NCI-H146 treated with DMSO at 0.1 percent for 48 hours (cell line): ENCODE data around the gene CATSPER3.

Experiments
- DNase-seq: peaks from one replicate; lab custom pipeline; 2025; ENCODE audit not compliant: unreplicated experiment; lab: John Stamatoyannopoulos, UW

The CATSPER3 gene

DNA sequence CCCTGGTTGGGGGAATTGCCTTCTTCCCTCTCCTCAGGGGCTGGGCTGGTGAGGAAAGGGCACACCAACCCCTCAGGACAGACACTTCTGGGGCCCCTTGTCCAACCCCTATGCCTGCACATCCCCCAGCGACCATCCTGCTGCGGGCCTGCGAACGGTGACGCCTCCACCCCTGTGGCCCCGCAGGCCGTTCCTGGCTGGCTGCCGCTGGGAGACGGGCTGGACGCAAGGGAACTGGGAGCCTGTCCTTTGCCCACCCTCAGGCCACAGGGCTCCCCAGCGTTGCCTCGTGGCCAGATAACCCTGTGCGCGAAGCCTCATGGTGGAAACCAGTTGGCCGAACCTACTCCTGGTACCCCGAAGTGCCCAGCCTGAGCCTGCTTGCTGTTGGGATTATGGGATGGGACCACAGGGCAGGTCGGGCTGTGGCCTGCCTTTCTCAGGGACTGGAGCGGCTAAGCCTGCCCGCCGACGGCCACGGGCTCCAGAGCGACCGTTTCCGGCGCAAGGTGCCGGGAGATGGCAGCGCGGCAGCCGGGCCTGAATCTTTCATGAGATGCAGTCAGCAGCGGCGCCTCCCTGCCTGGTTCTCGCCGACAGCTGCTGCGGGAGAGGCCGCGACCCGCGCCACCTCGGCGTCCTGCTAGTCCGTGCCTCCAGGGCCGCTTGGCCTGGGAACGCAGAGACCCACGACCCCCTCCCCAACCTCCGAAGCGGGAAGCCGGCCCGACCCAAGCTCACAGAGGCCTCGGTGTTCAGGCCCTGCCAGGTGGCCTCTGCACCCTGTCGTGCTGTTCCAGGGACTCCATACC, 72.8 kb downstream of the CATSPER3 start:
- no peak for DNase-seq

DNA sequence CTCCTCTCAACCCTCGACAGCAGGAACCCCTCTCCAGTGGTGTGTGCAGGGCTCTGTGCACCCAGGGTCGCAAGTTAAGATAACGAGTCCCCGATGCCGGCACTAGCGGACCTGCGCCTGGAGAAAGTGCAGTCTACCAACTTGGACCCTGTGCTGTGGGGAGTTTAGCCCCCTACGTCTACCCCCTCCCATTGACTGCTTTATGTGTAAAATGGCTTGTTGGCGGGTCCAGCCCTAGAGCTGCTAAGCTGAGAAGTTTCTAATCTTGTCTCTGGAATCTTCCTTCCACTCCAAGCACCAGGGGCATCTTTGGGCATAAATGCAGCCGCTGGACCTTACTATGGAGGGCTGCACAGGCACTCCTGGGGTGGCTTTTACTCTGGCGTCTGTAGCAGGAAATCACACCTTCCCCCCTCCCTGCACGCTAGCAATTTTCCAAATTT, 73.5 kb downstream of the CATSPER3 start:
- no peak for DNase-seq

DNA sequence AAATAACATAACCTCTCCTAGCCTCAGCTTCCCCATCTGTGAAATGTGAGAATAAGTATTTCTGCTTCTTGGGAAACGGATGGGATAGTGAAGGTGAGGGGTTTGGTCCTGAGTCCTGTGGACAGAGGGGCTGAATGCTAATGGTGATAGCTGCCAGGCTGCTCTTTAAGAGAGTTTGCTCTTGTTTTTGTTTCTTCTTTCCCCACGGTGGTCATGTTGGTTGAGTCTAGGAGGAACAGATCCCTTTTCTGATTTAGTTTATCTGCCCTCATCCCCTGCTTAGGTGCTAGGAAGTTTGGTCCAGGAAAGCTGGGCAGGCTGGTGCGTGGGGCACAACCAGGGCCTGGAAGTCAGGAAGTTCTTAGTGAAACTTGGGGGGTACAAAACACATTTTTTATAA, 74.0 kb downstream of the CATSPER3 start:
- no peak for DNase-seq

DNA sequence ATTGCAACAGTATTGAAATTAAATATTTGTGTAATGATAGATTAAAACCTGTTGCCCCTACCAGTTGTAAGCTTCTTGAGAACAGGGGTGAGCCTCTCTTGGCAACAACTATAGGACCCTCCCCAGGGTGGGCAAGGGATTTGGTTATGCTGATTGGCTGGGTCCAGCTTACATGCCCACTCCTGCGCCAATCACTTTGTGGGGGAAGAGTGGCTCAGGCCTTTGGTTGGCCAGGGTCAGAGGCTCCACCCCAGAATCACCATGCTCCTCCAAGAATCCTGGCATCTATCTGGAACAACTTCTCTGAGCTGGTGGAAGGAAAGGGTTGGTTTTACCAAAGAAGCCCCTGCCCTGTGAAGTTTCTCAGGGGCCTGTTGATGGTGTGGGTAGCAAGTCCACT, 74.9 kb downstream of the CATSPER3 start:
- no peak for DNase-seq

DNA sequence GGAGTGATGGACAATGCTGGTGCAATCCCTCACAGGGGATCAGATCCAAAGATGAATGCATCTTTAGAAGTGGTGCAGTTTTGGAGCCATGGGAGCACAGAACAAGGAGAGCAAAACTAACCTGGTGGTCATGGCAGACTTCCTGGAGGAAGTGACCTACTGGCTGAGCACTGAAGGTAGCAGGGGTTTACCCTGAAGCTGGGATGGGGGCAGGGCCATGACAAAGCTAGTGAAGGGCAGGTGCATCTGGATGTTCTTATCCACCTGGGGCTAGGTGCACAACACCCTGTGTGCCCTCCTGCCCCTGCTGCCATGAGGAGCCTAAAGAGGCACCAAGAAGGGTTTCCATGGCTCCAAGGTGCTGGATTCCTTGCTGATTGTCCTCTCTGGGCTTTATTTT, 77.8 kb downstream of the CATSPER3 start:
- no peak for DNase-seq

DNA sequence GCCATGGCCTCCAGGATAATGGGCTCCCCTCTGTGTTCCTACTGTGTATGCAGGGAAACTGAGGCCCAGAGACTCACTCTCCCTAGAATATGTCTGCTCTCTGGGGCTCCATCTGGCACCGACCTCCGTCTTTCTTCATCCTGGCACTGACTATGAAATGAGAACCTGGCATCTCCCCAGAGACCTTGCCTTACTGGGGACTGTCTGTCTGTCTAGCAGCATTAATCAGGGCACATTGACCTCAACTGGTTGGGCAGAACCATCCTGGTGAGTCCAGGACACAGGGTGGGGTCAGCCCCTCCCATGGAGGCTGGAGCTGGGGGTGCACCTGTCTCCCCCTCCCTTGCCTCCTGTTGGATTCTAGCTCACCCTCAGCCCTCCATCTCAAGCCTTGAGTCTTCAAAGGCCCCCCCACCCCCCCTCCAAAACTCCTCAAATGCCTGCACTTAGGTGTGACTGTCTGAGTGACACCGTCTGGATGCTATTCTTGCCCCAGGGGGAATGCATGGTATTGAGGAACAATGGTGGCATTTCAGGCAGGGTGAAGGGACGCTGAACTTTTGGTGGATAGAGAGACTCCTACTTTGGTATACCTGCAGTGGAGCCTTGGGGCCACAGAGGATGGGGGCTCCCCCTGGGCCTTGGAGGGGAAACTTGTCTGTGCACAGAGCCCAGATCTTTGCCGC, 79.1 kb downstream of the CATSPER3 start:
- no peak for DNase-seq

DNA sequence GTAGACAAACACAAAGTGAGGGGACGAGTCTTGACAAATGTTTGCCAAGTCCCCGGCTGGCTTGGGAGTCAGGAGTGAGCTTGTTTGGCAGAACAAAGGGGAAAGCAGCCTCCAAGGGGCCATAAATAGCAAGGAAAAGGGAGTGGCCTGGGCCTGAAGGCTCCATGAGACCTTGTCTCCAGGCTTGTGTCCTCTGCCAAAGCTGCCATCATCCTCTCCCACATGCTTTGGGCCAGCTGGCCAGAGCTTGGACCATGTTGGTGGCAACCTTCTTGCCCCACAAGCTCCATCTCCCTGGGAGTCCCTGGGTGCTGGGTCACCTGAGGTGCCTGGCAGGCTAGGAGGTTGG, 79.6 kb downstream of the CATSPER3 start:
- DNase-seq, result no peak

DNA sequence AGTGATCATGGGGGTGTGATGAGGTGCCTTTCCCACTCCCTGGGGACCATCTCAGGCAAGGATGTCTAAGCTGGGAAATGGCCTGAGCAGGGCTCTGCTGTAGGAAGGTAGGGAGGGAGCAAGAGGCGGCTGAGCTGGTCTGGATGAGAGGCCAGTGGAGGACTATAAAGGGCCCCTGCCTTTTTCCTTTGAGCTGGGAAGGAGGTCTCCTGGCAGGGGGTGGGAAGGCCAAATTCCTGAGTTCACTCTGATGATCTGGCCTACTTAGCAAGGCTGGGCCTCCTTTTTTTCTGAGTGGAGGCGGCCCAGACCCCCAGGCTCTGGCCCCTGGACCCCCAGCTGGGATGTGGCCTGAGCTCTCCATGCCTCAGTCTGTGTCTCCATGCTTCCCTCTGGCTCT, 80.6 kb downstream of the CATSPER3 start:
- no peak for DNase-seq

DNA sequence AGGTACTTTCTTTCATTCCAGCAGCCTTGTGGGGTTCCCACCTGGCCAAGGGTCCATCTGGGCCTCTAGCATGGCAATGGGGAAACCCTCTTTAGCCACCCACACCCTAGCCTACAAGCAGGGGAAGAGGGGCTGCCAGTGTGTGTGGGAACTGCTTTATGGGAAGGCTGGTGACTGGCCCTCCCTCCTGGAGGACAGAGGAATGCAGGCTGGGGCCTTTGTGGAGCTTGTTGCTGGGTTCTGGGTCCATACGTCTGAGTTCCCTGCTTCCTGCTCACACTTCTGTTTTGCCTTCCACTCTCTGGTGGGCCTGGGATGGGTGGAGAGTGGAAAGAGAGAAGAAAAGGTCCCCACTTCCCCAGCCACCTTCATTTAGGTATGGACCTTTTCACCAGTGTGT, 81.2 kb downstream of the CATSPER3 start:
- DNase-seq, result no peak

DNA sequence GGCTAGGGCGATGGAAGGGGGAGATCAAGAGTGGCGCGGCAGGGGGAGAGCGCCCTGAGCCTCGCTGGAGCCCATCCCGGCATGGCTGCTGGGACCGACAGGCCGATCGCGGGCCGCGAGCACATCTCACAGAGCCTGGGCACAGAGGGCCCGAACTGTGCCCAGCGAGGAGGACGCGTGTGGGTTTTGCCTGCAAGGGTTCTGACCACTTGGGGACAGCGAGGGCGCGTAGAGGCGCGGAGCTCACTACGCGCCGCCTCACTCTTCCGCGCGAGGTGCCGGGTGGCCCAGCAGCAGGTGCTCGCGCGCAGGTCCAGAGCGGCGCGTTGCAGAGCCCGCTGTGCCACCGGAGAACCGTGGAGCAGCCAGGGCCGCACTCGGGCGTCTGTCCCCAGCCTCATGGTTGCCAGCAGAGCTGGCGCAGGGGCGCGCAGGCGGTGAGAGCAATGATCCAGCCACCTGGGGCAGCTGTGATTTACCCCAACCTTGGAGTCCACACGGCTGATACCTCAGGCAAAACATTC, 82.6 kb downstream of the CATSPER3 start:
- no peak for DNase-seq

DNA sequence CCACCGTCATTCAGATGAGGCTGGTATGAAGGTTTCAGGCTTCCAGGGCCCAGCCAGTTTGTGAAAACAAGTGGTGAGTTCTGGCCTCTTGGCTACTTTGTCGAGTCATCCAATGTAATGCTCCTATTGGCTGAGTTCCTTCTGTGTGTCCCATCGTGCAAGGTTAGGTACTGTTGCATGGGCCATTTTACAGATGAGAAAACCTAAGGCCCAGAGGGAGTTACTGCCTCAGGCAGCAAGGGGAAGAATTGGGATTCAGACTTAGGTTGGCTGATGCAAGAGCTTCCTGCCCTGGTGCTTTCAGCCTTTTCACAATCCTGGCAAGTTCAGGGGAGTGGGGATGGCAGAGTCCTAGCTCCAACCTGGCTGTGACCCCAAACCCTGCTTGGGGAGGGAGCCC, 83.7 kb downstream of the CATSPER3 start:
- no peak for DNase-seq

DNA sequence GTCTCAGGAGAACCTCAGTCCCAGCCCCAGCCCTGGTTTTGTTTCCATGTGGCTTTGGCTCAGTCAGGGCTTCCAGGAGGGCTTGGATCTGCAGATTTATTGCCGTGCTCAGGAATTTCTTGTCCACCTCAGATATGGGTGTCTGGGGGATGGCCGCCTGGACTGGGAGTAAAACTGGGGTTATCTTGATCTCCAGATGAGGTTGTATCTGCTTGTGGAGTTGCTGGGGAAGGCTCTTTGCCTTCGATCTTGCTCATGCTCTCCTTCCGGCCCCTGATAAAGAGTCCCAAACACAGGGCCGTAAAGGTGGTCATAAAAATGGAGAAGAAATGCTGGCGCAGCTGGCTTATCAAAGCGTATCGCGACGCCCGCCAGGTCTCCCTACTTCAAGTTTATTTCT, 84.2 kb downstream of the CATSPER3 start:
- no peak for DNase-seq

DNA sequence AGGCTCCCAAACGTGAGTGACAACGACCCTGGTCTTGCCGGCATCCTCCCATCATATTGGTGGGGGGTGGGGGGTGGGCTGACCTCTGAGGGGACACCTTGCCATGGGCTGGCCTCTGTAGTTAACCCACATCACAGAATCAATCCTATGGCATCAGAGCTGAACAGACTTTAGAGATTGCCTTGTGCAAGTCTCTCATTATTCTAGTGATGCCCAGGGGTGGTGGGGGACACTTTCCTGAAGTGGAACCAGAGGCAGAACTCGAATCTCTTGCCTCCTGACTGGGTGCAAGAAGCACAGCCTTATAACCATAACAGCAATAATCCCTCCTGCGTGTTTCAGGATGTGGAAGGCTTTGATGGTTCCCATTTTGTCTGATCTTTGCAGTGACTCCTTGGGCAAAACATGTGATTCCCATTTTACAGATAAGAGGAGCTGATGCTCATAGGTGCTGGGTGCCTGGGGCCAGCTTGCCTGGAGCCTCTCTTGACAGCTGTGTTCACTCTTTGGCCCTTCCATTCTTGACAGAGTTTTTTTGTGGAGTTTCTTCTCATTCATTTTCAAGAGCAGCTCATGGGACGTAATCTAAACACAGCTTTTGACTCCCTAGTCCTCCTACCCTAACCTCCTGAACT, 84.9 kb downstream of the CATSPER3 start:
- no peak for DNase-seq

DNA sequence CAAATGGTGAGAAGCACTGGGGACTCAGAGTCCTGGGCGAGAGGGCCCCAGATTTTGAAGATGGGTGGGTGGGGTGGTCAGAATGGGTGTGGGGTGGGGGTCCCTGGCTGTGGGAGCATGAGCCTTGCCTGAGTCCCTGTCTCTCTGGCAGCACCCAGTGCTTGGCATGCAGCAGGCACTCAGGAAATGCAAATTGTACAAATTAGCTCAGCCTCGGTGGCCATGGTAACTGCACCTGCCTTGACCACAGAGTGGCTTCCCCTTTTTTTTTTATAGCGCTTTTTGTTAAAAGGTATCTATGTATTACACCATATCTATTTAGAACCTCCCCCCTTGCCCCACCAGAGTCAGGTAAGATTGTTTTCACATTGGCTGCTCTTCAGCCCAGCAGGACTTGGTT, 85.6 kb downstream of the CATSPER3 start:
- DNase-seq, result peak; percentile 35

DNA sequence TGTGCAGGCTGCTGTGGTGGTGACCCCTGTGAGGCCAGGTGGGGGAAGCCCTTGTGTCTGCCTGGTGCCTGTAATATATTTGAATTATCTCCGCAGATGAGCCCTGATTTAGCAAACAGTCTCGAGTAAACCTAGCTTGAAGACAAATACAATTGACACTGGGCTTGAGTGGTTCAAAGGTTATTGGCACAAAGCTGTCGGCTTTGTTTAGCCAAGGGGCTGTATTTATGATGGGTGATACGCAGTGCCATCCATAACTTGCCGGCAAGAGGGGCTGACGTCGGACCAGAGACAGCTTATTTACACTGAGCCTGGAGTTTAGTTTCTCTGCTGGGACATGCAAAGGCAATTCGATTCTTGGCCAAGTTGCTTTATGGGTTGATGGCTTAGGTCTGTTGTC, 86.3 kb downstream of the CATSPER3 start:
- peak; percentile 6 for DNase-seq

DNA sequence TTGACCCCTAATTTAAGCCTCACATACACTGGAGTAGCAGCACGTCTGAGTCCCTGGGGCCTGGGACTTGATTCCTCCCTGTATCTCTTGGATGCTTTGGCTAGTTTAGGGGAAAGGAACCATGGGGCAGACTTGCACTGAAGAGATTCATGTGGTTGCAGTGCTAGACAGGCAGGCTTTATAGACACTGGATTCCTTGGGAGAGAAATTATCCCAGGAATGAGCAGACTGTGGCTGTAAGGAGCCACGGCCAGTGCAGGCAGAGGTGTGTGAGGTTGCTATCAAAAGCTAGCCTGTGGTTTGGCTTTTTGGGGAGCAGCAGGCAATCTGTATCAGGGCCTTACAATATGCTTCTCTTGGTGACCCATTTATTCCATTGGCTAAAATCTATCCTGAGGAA, 86.8 kb downstream of the CATSPER3 start:
- no peak for DNase-seq

DNA sequence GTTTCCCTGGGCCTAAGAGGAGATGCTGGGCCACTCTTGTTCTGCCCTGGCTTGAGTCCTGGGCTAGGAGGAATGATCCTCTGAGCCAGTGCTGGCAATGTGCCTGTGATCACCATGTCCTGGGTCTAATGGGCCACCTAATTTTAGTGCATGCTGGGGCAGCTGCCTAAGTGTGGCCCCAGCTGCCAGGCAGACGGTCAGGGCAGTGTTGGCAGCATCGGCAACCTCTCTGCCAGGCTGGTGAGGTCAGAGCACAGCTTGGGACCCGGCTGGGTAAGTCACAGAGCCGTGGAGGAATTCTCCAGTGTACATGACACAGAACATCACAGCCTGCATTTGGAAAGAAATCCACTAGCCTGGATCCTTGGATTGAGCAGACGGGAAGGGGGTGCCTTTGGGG, 87.7 kb downstream of the CATSPER3 start:
- DNase-seq, result no peak

DNA sequence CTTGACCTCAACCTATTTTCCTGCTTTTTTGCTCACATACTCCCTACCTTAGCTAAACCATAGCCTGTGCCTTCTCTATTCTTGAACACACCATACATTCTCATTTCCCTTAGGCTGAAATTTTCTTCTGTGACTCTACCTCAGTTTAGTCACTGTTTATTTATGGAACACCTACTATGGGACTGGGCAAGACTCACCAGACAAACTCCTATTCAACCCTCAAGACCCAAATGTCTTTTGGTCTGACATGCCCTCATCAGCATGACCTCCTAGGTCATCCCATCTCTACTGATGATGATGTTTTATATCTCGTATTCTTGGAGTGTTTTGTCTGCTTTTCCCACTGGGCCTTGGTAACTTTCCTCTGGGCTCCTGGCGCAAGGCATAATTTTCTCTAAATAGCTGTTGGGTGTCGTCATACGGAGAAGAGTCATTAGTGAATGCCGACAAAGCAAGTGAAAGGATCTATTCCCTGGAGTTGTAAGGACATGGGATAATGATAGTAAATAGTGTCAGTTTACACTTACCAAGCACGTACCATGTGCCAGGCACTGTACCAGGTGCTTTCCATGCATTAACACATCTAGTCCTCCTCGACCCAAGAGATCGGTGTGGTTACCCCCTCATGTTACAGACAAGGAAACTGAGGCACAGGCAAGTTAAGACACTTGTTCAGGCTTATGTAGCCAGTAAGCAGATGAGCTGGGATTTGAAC, 88.8 kb downstream of the CATSPER3 start:
- DNase-seq, result no peak

DNA sequence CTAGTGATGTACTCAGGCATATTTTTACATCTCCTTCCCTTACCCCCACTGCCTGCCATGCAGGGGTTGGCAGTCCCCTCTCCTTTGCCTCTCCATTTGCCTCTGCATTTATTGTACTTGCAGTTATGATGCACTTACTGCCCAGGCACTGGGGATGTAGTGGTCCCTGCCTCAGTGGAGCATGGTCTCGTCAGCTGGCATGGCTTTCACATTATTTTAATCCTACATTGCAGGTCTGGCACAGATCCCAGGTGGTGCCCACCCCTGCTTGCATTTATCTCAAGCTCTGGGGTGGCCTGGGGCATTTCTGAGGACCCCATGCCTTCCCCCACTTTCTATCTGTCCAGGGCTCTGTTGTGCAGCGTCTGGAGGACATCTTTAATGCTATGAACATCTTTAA, 89.5 kb downstream of the CATSPER3 start:
- no peak for DNase-seq

DNA sequence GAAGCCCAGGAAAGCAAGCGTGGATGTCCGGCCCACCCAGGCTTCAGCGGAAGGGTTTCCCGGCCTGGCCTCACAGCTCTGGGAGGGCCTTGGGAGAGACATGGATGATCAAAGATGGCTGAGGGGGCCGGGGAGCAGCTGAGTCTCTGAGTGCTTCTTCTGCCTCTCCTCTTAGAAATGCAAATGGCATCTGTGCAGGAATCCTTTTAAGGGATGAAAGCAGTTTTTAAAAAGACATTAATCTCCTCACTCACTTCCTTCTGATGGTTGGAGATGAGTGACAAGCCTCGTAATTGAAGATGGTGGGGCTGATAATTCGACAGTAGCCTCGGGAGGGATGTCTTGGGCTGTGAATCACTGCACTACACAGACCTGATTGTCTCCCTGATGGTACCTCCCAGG, 90.6 kb downstream of the CATSPER3 start:
- DNase-seq, result no peak
